T-helper 1 cell treated with Interleukin-12 subunit alpha and Interleukin-12 subunit beta and Interleukin-4 antibody, amounts not matched to agents 30 μg/mL and 1 μg/mL, for 36 hours (primary cell): ENCODE measurements around the gene ATP5IF1.
A peak's percentile ranks its signal among the peaks of the same experiment; 100 is the strongest.

Source experiments
- H3K27ac Mint-ChIP-seq: one replicate; pipeline ENCODE4 v1.8.0; 2021; ENCODE audit warnings: mild to moderate bottlenecking, mixed read lengths
- H3K27me3 Mint-ChIP-seq: one replicate; pipeline ENCODE4 v1.8.0; 2021; ENCODE audit warnings: low read depth, mixed read lengths
- H3K36me3 Mint-ChIP-seq: one replicate; pipeline ENCODE4 v1.8.0; 2021; ENCODE audit warnings: low read depth, mixed read lengths
- H3K4me1 Mint-ChIP-seq: one replicate; pipeline ENCODE4 v1.8.0; 2021; ENCODE audit warnings: low read depth, mixed read lengths
- H3K4me3 Mint-ChIP-seq: one replicate; pipeline ENCODE4 v1.8.0; 2021; ENCODE audit warnings: mild to moderate bottlenecking, moderate library complexity, mixed read lengths
- H3K9me3 Mint-ChIP-seq: one replicate; pipeline ENCODE4 v1.8.0; 2021; ENCODE audit warnings: mixed read lengths

Gene ATP5IF1

DNA sequence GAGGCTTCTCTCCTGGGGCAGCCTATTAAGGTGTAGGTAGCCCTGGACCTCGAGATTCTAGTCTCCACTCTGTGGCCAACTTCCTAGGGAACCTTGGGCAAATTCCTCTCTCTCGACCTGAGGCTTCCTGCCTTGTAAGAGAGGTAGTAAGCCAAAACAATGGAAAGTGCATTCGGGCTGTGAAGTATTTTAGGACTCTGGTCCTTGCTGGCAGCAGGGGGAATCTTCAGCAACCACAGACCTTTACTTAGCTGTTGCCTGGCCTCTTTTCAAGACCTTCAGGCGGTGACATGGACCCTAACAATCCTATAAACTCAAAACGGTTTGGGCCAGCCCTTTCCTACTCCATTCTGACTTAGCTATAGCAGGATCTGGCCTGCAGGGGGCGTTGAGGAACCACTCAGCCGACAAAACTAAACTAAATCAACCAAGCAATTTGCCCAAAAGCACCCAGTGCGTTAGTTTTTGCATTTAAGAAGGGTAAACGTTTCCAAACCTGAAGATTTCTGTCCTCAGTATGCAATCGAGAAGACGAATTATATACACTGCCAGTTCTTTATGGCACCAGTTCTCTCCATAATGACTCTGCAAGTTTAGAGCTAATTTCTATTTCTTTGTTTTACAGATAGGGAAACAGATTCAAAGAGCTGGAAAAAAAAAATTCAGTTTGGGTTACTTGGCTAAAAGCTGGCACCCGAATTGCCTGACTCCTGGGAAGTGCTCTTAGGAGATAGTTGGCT lies 12.5 kb downstream of the ATP5IF1 start:
- Mint-ChIP-seq H3K4me3 (peak overlapping the region; percentile 79), H3K27me3 (no peaks in the 10 kb centered on the region), H3K4me1 (peaks cover 41% of the 10 kb centered on the region), H3K36me3 (no peaks in the 10 kb centered on the region), H3K27ac (peak overlapping the region; percentile 85), H3K9me3 (no peaks in the 10 kb centered on the region)

DNA sequence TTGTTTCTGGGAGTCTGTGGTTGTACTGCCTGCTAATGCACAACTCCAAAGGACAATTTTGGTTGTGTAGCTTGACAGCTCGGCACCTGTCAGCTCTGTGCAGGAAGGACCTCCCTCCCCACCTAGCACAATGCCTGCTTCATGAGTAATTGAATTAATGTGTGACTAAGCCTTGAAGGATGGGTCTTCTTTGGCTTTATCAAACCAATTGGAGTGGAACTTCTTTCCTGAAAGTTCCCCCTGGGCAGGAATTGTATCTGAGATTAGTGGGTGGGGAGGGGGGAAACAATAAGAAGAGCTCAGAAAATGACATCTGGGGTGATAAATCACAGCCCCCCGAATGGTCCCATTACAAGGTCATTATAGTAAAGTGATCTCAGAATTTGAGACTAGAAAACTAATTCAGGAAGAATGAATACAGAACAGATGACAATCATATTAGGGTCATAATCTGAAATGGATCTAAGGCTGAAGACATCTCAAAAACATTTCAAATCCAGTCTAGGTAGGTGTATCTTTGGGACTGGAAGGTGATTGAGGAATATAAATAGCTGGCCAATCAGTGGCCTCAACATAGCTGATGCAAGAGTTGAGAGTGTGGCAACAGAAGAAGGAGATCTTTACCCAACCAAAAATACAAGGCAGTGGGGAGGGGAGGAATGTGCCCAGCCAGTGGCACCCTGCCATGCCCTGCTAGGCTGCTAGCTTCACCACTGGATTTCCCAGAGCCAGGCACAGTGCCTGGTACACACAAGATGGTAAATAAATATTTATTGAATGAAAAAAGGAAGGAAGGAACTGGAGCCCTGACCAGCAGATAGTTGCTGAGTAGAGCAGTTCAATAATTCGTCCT lies 13.3 kb downstream of the ATP5IF1 start:
- H3K27me3 Mint-ChIP-seq, result no peaks in the 10 kb centered on the region
- H3K4me1 Mint-ChIP-seq, result peaks cover 36% of the 10 kb centered on the region
- no peaks in the 10 kb centered on the region for H3K9me3 Mint-ChIP-seq
- peak overlapping the region; percentile 79 for H3K4me3 Mint-ChIP-seq
- no peaks in the 10 kb centered on the region for H3K36me3 Mint-ChIP-seq
- peak overlapping the region; percentile 85 for H3K27ac Mint-ChIP-seq

DNA sequence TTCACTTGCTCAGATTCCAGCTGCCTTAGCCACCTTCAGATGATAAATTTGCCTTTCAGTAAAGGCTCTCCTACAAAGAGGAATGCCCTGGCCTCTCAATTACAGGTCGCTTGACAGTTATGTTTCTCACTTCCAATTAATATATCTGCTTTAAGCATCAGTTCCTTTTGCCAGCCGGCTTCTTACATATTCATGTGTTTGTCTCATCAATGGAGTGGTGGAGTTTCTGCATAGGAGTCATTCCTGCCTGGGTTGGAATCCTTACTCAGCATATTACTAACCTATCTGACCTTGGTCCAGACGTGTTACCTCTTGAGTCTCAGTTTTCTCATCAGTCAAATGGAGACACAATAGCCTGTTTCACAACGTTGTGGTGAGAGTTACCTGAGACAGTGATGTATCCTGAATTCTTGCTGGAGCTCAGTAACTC lies 14.0 kb downstream of the ATP5IF1 start:
- Mint-ChIP-seq H3K36me3 (no peaks in the 10 kb centered on the region), H3K27ac (no peak overlapping the region), H3K27me3 (no peaks in the 10 kb centered on the region), H3K9me3 (no peaks in the 10 kb centered on the region), H3K4me1 (peaks cover 34% of the 10 kb centered on the region), H3K4me3 (no peak overlapping the region)

DNA sequence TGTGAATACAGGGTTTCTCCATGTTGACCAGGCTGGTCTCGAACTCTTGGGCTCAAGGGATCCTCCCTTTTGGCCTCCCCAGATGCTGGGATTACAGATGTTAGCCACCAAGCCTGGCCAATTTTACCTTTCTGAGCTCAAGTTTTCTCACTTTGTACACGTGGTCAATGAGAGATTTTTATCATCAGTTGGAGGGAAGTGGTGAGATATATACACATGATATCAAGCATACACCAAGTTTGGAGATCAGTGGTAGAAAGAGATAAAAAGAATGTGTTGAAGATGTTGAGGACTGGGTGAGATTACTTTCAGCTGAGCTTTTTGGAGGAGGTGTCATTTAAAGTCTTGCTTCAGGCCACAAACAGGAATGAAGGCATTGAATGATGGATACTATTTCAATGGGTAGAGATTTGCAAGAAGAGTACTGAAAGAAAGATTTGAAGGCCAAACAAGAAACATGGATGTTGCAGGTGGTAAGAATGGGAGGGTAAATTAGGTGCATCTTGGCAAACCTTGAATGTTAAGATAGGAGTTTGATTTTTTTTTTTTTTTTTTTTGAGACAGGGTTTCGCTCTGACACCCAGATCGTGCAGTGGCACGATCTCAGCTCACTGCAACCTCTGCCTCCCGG lies 20.4 kb downstream of the ATP5IF1 start:
- peak overlapping the region; percentile 82 for H3K27ac Mint-ChIP-seq
- H3K27me3 Mint-ChIP-seq, result no peaks in the 10 kb centered on the region
- peaks cover 3% of the 10 kb centered on the region for H3K36me3 Mint-ChIP-seq
- H3K4me1 Mint-ChIP-seq, result peaks cover 30% of the 10 kb centered on the region
- H3K4me3 Mint-ChIP-seq, result peak overlapping the region; percentile 69
- H3K9me3 Mint-ChIP-seq, result no peaks in the 10 kb centered on the region

DNA sequence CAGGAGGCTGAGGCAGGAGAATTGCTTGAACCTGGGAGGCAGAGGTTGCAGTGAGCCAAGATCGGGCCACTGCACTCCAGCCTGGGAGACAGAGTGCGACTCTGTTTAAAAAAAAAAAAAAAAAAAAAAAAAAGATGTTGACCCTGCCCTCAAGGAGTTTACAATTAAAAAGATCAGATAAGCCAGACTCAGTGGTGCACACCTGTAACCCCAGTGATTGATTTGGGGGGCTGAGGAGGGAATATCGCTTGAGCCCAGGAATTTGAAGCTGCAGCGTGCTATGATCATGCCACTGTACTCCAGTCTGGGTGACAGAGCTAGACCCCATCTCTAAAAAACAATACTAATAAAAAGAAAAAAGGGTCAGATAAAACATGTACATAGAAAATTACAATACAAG lies 21.8 kb downstream of the ATP5IF1 start:
- Mint-ChIP-seq H3K4me1 (peaks cover 32% of the 10 kb centered on the region), H3K4me3 (no peak overlapping the region), H3K27ac (peak overlapping the region; percentile 69)

DNA sequence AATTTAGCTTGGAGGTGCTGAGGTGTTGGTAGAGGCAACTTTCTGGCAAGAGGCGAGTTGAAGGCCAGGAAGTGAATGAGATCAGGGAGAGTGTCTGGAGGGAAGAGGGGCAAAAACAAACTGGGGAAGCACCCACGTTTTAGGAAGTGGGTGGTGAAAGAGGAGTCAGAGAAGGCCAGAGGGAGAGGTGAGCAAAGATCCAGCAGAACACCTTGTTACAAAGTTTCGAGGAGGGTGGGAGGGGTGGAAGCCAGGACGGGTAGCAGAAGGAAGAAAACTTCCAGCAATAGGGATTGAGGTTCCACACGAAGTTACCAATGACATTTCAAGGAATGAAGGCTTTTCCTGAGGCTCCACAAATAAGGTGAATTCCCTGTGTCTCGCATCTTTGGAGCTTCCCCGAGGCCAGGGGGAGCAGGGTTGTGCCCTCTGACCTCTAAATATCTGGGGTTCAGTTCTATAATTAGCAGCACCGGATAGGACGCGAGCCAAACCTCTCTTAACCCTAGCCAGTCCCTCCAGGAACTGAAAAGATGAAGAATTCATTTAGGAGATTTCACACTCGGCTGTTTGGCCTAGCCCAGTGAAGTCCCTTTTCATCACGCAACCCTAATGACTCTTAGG lies 22.8 kb downstream of the ATP5IF1 start:
- Mint-ChIP-seq H3K36me3 (peaks cover 7% of the 10 kb centered on the region), H3K9me3 (no peaks in the 10 kb centered on the region), H3K4me3 (peak overlapping the region; percentile 71), H3K4me1 (peaks cover 36% of the 10 kb centered on the region), H3K27ac (peak overlapping the region; percentile 90), H3K27me3 (no peaks in the 10 kb centered on the region)

More for the DNA sequence above, 21.8 kb downstream of the ATP5IF1 start:
- Mint-ChIP-seq H3K36me3 (peaks cover 4% of the 10 kb centered on the region), H3K27me3 (no peaks in the 10 kb centered on the region), H3K9me3 (no peaks in the 10 kb centered on the region)

DNA sequence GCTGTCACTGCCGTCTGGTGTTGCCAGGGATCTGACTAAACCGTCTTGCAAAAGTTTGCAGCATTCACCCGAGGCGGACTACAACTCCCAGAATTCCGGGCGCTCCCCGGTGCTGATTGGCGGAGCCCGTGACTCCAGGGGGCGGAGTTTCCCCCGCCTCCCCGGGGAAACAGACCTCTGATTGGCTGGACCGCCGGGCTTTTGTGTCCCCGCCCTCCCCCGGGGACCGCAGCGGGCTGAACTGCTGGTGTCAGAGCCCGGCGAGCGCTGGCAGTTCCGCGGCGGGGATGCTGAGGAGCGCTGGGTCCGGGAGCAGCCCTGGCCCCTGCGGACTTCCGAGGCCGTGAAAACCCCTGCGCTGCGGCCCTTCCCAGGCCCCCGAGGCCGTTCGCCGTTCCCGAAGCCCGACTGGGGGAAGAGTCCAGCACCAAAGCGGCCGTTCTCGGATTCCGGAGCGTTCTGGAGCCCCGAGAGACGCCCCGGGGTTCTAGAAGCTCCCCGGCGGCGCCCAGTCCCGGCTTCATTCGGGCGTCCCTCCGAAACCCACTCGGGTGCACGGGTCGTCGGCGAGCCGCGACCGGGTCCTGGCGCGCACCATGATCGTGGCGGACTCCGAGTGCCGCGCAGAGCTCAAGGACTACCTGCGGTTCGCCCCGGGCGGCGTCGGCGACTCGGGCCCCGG lies 23.5 kb downstream of the ATP5IF1 start, which contains the start of gene SESN2:
Gene SESN2, plus strand, starts transcription at position 267 of the 682 bp plus-strand sequence. Its CDS starts 330 bp downstream, at position 597.
- H3K4me3 Mint-ChIP-seq, result peak within 1 kb of the TSS; percentile 71
- peaks cover 36% of the 10 kb centered on the region for H3K4me1 Mint-ChIP-seq

DNA sequence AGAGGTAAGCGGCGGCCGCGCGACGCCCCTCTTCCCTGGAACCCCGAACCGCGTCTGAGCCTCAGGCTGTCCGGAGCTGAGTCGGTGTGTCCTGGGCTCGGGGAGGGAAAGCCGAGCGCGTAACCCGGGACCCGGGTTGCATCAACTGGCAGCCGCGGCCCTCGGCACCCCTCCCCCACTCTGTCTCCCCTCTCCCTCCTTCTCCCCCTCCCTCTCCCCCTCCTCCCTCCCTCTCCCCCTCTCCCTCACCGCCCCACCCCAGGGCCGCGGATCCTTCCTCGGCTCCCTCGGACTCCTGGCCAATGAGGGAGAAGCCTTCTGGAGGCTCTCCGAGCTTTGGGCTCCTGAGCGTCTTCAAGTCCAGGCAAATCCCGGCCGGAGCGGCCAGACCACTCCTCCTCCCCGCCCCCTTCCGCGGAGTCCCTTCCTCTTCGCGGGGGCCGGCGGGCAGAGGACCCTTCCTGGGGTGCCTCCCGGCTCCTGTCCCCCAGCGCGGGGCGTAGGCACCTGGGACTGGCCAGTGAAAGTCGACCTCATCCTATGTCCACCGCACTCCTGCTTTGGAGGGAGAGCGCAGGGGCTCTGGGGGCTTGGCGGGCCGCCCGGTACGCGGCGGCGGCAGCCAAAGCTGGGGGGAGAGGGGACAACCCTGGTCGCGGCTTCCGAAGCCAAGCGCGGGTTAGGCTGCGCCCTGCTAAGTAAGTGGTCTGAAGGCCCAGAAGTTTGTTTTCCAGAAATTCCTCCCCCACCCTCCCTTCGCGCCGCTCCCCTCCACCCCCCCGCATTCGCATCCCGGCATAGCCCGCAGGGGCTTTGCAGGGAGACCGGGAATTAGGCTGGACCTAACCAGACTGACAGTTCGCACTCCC lies 24.2 kb downstream of the ATP5IF1 start:
- Mint-ChIP-seq H3K27ac (peak overlapping the region; percentile 43), H3K4me3 (peak overlapping the region; percentile 71), H3K4me1 (peaks cover 36% of the 10 kb centered on the region), H3K9me3 (no peaks in the 10 kb centered on the region), H3K36me3 (peaks cover 7% of the 10 kb centered on the region), H3K27me3 (no peaks in the 10 kb centered on the region)

More for the DNA sequence above, 23.5 kb downstream of the ATP5IF1 start, which contains the start of gene SESN2:
- no peaks in the 10 kb centered on the region for H3K27me3 Mint-ChIP-seq
- H3K36me3 Mint-ChIP-seq, result peaks cover 7% of the 10 kb centered on the region
- no peaks in the 10 kb centered on the region for H3K9me3 Mint-ChIP-seq
- H3K27ac Mint-ChIP-seq, result peak within 1 kb of the TSS; percentile 90

DNA sequence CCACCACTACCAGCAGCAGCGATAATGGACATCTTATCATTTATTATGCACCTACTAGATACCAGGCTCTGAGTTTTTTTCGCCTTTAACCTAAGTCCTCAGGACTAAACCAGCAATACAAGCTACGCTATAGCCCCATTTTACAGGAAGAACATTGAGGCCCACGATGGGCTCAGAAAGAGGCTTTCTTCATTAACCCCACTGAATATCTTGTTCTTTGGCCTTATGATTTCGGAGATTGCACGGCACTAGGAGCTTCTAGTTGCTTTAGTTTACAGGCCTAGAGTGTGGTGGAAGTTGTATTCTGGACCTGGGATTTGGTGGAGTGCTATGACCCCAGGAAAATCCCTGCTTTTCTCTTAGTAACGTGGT lies 24.9 kb downstream of the ATP5IF1 start:
- H3K27ac Mint-ChIP-seq, result peak overlapping the region; percentile 43
- peaks cover 7% of the 10 kb centered on the region for H3K36me3 Mint-ChIP-seq
- H3K9me3 Mint-ChIP-seq, result no peaks in the 10 kb centered on the region
- H3K27me3 Mint-ChIP-seq, result no peaks in the 10 kb centered on the region
- peaks cover 38% of the 10 kb centered on the region for H3K4me1 Mint-ChIP-seq
- H3K4me3 Mint-ChIP-seq, result peak overlapping the region; percentile 71

DNA sequence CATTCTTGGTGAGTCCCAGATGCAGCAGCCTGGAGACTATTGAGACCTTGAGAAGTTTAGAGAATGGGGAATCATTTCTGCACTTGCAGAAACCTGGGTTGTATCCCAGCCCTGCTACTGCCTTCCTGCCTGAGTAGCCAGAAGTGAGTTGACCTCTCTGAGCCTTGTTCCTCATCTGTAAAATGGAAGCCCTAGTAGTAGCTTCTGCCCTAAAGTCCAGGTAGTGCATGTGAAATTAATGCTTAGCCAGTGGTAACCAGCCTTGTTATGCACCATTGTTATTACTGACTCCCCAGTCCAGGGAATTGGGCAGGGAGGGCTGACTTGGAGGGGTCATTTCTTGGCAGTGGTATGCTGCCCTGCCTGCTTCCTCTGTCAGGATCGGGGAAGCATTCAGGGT lies 29.0 kb downstream of the ATP5IF1 start:
- Mint-ChIP-seq H3K4me1 (peaks cover 25% of the 10 kb centered on the region), H3K27me3 (no peaks in the 10 kb centered on the region), H3K27ac (no peak overlapping the region), H3K4me3 (no peak overlapping the region), H3K9me3 (no peaks in the 10 kb centered on the region), H3K36me3 (peaks cover 8% of the 10 kb centered on the region)

DNA sequence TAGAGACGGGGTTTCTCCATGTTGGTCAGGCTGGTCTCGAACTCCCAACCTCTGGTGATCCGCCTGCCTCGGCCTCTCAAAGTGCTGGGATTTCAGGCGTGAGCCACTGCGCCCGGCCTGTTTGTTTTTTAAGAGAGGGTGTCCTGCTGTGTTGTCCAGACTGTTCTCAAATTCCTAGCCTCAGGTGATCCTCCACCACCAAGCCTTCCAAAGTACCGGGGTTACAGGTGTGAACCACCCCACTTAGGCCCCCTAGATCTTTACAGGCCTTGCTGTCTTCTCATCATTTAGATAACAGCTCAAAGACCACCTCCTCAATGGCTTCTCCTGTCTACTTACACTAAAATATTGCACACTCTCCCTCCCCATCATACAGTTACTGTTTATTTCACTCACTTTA lies 29.7 kb downstream of the ATP5IF1 start:
- H3K4me3 Mint-ChIP-seq, result no peak overlapping the region
- no peaks in the 10 kb centered on the region for H3K27me3 Mint-ChIP-seq
- H3K27ac Mint-ChIP-seq, result no peak overlapping the region
- H3K4me1 Mint-ChIP-seq, result peaks cover 25% of the 10 kb centered on the region
- H3K36me3 Mint-ChIP-seq, result peaks cover 8% of the 10 kb centered on the region
- H3K9me3 Mint-ChIP-seq, result no peaks in the 10 kb centered on the region

DNA sequence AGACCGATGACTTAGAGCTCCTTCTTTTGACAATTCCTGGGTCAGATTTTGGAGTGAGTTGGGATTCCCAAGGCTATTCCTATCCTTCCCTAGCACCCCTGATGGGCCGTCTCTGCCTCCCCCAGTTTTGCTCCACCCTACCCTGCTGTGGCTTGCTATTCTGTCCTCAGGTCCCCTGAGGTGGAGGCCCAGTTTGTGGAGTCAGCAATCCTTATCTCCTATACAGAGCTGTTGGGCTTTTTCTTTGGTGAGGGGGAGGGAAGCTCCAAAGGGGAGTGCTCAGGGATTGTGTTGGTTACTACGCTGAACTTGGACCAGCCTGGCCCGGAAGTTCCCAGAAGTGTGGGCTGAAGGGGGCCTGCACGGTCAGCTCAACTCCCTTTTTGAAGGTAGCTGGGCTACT lies 31.0 kb downstream of the ATP5IF1 start:
- no peaks in the 10 kb centered on the region for H3K9me3 Mint-ChIP-seq
- H3K4me1 Mint-ChIP-seq, result peaks cover 15% of the 10 kb centered on the region
- H3K36me3 Mint-ChIP-seq, result peaks cover 6% of the 10 kb centered on the region
- no peak overlapping the region for H3K27ac Mint-ChIP-seq
- no peaks in the 10 kb centered on the region for H3K27me3 Mint-ChIP-seq
- no peak overlapping the region for H3K4me3 Mint-ChIP-seq

DNA sequence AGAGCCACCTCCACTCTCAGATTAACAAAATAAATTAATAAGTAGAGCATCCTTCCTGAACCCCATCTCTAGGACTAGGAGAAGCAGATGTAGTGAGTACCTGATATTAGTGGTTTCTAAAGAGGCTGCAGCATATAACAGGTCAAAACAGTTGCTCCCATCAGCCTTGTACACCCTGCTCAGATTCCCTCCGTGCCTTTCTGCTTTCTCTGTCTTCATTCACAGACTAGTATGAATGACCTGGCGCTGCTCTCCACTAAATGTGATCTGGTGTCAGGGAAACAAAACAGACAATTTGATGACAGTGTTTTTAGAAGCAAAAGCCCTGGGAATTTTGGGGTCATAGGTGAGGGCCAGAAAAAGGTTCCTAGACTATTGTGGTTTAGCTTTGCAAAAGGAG lies 31.7 kb downstream of the ATP5IF1 start:
- Mint-ChIP-seq H3K4me3 (no peak overlapping the region), H3K36me3 (peaks cover 6% of the 10 kb centered on the region), H3K27ac (no peak overlapping the region), H3K27me3 (no peaks in the 10 kb centered on the region), H3K4me1 (peaks cover 15% of the 10 kb centered on the region), H3K9me3 (no peaks in the 10 kb centered on the region)
